Lung (tissue), 12 donors: ENCODE data around the gene COBL. TPM values are rescaled to one million over a fixed set of nuclear protein-coding genes. Genes with fewer than 3 reads are reported as not detected.
A peak's percentile ranks its signal among the peaks of the same experiment; 100 is the strongest.

Experiments used
- ATAC-seq: fragments of 200-7000 bp; cut with Tn5 transposase; one replicate; pipeline ENCODE4 v1.9.1; 2020; ENCODE audit warnings: moderate number of reproducible peaks; ENCODE audit not compliant: insufficient read depth, low FRiP score
- DNase-seq, 3 donors: peaks; one replicate each; pipeline ENCODE4 v3.0.0-alpha.2; 2013 to 2017
- H3K27ac ChIP-seq, 2 donors: one replicate each; pipeline ENCODE4 v1.5.1; 2013; ENCODE audit warnings: mild to moderate bottlenecking in 2 of 2, moderate library complexity in 2 of 2, control low read depth in 1 of 2, inconsistent platforms in 1 of 2, low read depth in 1 of 2, low read length in 1 of 2
- H3K27me3 ChIP-seq, 3 donors: one replicate each; pipeline ENCODE4 v1.5.1; 2013; ENCODE audit warnings: low read length in 2 of 3; ENCODE audit not compliant: control insufficient read depth in 3 of 3, insufficient read depth in 3 of 3
- H3K36me3 ChIP-seq, 4 donors: one replicate each; pipeline ENCODE4 v1.5.1; 2013; ENCODE audit warnings: low read length in 4 of 4, mild to moderate bottlenecking in 1 of 4, moderate library complexity in 1 of 4; ENCODE audit not compliant: control insufficient read depth in 4 of 4, insufficient read depth in 4 of 4
- H3K4me1 ChIP-seq, 5 donors: one replicate each; pipeline ENCODE4 v1.5.1; 2013; ENCODE audit warnings: low read length in 5 of 5, mild to moderate bottlenecking in 2 of 5, moderate library complexity in 1 of 5; ENCODE audit not compliant: control insufficient read depth in 5 of 5, insufficient read depth in 5 of 5
- H3K4me3 ChIP-seq: one replicate; pipeline ENCODE4 v1.5.1; 2013; ENCODE audit warnings: mild to moderate bottlenecking, control low read depth, moderate library complexity
- H3K9ac ChIP-seq, 2 donors: one replicate each; pipeline ENCODE4 v1.5.1; 2013; ENCODE audit warnings: low read length in 2 of 2, control low read depth in 1 of 2; ENCODE audit not compliant: insufficient read depth in 1 of 2
- H3K9me3 ChIP-seq, 4 donors: one replicate each; pipeline ENCODE4 v1.5.1; 2013; ENCODE audit warnings: low read length in 3 of 4, mild to moderate bottlenecking in 1 of 4, moderate library complexity in 1 of 4; ENCODE audit not compliant: control insufficient read depth in 4 of 4, insufficient read depth in 3 of 4
- CTCF ChIP-seq: IDR thresholded peaks from 2 replicates; pipeline ENCODE4 v1.5.1; 2012; ENCODE audit warnings: mild to moderate bottlenecking; ENCODE audit errors: control extremely low read depth, extremely low read depth
- WGBS, 2 donors: extraction: QIAGEN DNeasy Blood & Tissue Kit; methylation state at CpG; one replicate each; pipeline ENCODE4 v1.1.7; 2013; 5-methylcytosine and 5-hydroxymethylcytosine counted together
- polyA plus RNA-seq, 2 donors: library from polyadenylated mRNA; stranded (reverse); fragments of 200-250 nt; gene quantifications; one replicate each; pipeline ENCODE4 v1.2.1, GENCODE V29; 2013
- total RNA-seq, 2 donors: library from RNA; depleted of rRNA in 1 of 2; stranded (reverse); fragments of >200 nt in 1 of 2; gene quantifications; one replicate each; pipeline ENCODE4 v1.2.1, GENCODE V29; 2014 to 2021
- donor health status: control.
- donor health status: control.
- donor health status: Bipolar disorder and iron deficiency.
- donor health status: healthy.
- donor health status: DM: yes; HTN: yes; CAD: no.

COBL gene
- total and polyA plus RNA-seq, 4 donors, result 6.3 to 38.1 (median 15.0) TPM

- no peak overlapping the region for H3K4me3 ChIP-seq
- WGBS, 2 donors, result 81 to 88% methylated on average over 5 of the region's 5 CpGs
- peaks cover 0 to 6% (median 0%) of the 10 kb centered on the region in 5 donors for H3K4me1 ChIP-seq
- H3K27me3 ChIP-seq, result no peaks in the 10 kb centered on the region
- ATAC-seq (peak; percentile 31), DNase-seq (peak in 2 of 3 donors; percentile 8 to 50)
- H3K9me3 ChIP-seq, result peaks cover 0 to 2% (median 0%) of the 10 kb centered on the region in 4 donors
- H3K9ac ChIP-seq, result no peak overlapping the region
- peak overlapping the region in 1 of 2 donors; percentile 55 for H3K27ac ChIP-seq
- TF ChIP-seq CTCF, result no peak
- H3K36me3 ChIP-seq, result no peaks in the 10 kb centered on the region
These were observed 130.1 kb downstream of the COBL start for GRCh38 chr7:51186531-51186930.

DNA sequence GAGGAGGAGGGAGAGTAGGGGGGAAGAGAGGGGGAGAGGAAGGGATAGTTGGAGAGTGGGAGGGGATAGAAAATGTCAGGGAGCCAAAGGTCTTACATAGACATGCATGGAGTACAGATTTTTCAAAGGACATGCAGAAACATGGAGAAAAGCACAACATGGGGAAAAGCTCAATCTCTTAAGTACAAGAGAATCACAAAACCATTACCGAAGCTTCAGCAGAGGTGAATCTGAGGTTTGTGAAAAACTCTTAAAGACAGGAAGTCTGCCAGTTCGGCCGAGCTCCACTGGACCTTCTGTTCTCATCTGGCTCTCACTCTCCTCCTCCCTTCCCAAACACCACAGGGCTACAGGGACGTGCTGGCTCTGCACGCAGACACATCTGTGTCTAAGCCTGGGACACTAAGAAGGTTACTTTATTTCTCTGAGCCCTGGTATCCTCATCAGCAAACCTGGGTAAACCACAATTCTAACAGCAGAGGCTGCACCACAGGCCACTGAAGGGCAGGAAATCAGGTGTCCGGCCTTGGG lies 133.9 kb downstream of the COBL start:
- ATAC-seq, result no peak
- peak overlapping the region in 1 of 2 donors; percentile 24 for H3K27ac ChIP-seq
- WGBS, 2 donors, result 57 to 58% methylated on average over 6 of the region's 6 CpGs
- DNase-seq, result peak in 2 of 3 donors; percentile 8 to 44
- H3K36me3 ChIP-seq, result no peaks in the 10 kb centered on the region
- peaks cover 0 to 6% (median 0%) of the 10 kb centered on the region in 5 donors for H3K4me1 ChIP-seq
- H3K9me3 ChIP-seq, result peaks cover 0 to 2% (median 0%) of the 10 kb centered on the region in 4 donors
- H3K27me3 ChIP-seq, result peaks cover 0 to 2% (median 0%) of the 10 kb centered on the region in 3 donors
- no peak overlapping the region for H3K4me3 ChIP-seq
- H3K9ac ChIP-seq, result no peak overlapping the region
- TF ChIP-seq CTCF, result no peak

DNA sequence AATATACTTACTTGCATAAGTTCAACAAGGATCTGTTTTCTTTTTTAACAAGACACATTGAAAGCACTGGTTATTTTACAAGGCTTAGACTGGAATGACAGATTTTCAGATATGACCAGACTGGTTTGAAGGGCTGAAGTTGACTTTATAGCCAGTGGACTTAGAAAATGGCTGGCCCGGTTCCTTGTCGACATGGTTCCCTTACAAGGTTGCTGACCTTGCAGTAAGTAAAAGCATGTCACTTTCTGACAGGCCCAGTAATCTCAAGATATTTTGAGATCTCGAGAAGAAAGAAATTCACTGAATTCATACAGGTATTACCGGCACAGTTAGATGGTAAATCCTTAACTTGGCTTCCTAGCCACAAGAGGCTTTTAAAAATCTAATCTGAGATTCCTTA lies 136.5 kb downstream of the COBL start:
- Histone ChIP-seq H3K36me3 (no peaks in the 10 kb centered on the region), H3K9me3 (no peaks in the 10 kb centered on the region), H3K27me3 (peaks cover 0 to 2% (median 0%) of the 10 kb centered on the region in 3 donors), H3K27ac (no peak overlapping the region), H3K4me1 (peaks cover 0 to 2% (median 0%) of the 10 kb centered on the region in 5 donors), H3K9ac (no peak overlapping the region), H3K4me3 (no peak overlapping the region)
- DNase-seq, result no peak
- 75 to 89% methylated on average over 4 of the region's 4 CpGs for WGBS, 2 donors
- ATAC-seq, result peak; percentile 66
- no peak for TF ChIP-seq CTCF

DNA sequence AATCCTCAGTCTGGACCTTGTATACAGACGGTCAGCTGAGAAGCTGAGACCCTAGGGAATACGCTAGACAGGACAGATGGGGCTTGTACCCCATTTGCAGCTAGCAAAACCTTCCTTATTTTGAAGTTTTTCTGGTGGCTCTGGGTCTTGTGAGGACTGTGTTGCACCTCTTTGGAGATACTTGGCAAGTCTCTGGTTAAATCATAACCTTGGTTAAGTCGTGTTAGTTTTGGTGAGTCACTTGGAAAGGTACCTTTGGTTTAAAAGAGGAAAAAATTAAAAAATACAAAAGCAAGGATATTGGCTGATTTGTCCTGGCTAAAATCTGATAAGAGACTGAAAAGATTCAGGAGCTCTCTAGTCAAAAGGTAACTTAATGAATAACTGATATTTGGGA lies 140.6 kb downstream of the COBL start:
- H3K4me3 ChIP-seq, result no peak overlapping the region
- ATAC-seq (no peak), DNase-seq (no peak)
- peaks cover 0 to 2% (median 0%) of the 10 kb centered on the region in 4 donors for H3K36me3 ChIP-seq
- peaks cover 0 to 2% (median 0%) of the 10 kb centered on the region in 3 donors for H3K27me3 ChIP-seq
- TF ChIP-seq CTCF, result no peak
- no peak overlapping the region for H3K9ac ChIP-seq
- 58 to 64% methylated on average over 3 of the region's 3 CpGs for WGBS, 2 donors
- no peaks in the 10 kb centered on the region for H3K4me1 ChIP-seq
- H3K9me3 ChIP-seq, result no peaks in the 10 kb centered on the region
- no peak overlapping the region for H3K27ac ChIP-seq
